ENCODE results near the gene FNIP2. TPM values are rescaled to one million over a fixed set of nuclear protein-coding genes. Genes with fewer than 3 reads are reported as not detected.

FNIP2 gene
- total and polyA plus RNA-seq, 9 of the 15 experiments (the other 6 are each of a cell fraction or from before 2014, with no cell fraction given) = 1.7 to 15.5 (median 8.3) TPM

- no peak for TF ChIP-seq RERE (CRISPR knock-in tag; IDR thresholded peaks at IDR 0.05; ENCODE audit: borderline replicate concordance)
- peak; percentile 87 for TF ChIP-seq TEAD4 (IDR thresholded peaks at IDR 0.05; ENCODE audit: low read length)
- no peak for TF ChIP-seq TEAD4 (CRISPR knock-in tag; IDR thresholded peaks at IDR 0.05; ENCODE audit: borderline replicate concordance)
- no peak for TF ChIP-seq ZNF717 (CRISPR knock-in tag; IDR thresholded peaks at IDR 0.05)
- no peak for TF ChIP-seq LEF1 (IDR thresholded peaks at IDR 0.05)
- TF ChIP-seq E2F1 (CRISPR knock-in tag; IDR thresholded peaks at IDR 0.05) = no peak
- TF ChIP-seq THAP12 (CRISPR knock-in tag; IDR thresholded peaks at IDR 0.05) = no peak
- no peak for TF ChIP-seq THRB (CRISPR knock-in tag; conservative IDR thresholded peaks at IDR 0.05)
- no peak for TF ChIP-seq RBM17 (IDR thresholded peaks at IDR 0.05; ENCODE audit: borderline replicate concordance, low read depth, low read length)
- TF ChIP-seq MTA3 (IDR thresholded peaks at IDR 0.05; ENCODE audit: borderline replicate concordance) = no peak
- no peak for TF ChIP-seq ZBTB1 (CRISPR knock-in tag; IDR thresholded peaks at IDR 0.05; ENCODE audit: borderline replicate concordance, low read depth)
- no peak for TF ChIP-seq HDAC1 (IDR thresholded peaks at IDR 0.05)
- TF ChIP-seq HMBOX1 (IDR thresholded peaks at IDR 0.05) = peak; percentile 95
Measured at GRCh38 chr4:158809611-158810486, 41.0 kb downstream of the FNIP2 start (continued).

Measured in K562 (cell line).